Measurements from ENCODE around the gene SHD. TPM values are rescaled to one million over a fixed set of nuclear protein-coding genes. Genes with fewer than 3 reads are reported as not detected.

SHD gene, protein sequence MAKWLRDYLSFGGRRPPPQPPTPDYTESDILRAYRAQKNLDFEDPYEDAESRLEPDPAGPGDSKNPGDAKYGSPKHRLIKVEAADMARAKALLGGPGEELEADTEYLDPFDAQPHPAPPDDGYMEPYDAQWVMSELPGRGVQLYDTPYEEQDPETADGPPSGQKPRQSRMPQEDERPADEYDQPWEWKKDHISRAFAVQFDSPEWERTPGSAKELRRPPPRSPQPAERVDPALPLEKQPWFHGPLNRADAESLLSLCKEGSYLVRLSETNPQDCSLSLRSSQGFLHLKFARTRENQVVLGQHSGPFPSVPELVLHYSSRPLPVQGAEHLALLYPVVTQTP
- not detected in 2 replicates for total RNA-seq

DNA sequence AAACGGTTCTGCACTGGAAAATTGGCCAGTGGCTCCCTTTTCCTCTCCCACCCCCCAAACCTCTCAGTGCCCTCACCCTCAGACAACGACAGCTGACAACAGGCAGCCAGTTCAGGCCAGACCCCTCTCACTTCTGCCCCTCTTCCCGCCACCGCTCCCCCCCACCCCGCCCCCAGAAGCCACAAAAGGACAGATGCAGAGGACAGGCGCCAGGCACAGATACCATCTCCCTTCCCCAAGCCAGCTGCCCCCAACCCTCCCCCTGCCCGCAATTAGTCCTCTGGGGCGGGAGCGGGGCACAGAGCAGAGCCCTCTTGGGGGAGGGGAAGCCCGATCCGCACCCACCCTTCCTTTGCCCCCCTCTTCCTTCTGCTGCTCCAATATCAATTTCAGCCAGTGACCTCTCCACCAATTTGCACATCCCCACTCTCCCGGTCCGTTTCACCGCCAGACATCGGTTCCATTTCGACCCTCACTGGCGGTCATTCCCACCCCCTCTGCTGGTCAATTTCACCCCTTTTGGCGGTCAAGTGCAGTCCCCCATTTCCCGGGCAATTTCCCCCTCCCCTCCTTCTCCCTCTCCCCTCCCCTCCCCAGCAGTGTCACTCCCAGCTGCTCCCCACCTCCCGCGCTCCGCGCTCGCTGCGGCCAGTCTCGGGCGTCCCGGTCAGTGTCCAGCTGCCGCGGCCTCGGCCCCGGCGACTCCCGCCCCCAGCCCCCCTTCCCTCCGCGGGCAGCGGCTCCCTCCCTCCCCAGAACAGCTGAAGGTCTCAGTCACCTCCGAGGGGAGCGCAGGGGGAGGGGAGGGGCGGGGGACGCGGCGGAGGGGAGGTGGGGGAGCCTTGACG, at the start of gene SHD:
TSS of gene SHD (plus strand) at position 848 of the 848 bp plus-strand sequence. CDS start 798 bp downstream, outside the sequence.

DNA sequence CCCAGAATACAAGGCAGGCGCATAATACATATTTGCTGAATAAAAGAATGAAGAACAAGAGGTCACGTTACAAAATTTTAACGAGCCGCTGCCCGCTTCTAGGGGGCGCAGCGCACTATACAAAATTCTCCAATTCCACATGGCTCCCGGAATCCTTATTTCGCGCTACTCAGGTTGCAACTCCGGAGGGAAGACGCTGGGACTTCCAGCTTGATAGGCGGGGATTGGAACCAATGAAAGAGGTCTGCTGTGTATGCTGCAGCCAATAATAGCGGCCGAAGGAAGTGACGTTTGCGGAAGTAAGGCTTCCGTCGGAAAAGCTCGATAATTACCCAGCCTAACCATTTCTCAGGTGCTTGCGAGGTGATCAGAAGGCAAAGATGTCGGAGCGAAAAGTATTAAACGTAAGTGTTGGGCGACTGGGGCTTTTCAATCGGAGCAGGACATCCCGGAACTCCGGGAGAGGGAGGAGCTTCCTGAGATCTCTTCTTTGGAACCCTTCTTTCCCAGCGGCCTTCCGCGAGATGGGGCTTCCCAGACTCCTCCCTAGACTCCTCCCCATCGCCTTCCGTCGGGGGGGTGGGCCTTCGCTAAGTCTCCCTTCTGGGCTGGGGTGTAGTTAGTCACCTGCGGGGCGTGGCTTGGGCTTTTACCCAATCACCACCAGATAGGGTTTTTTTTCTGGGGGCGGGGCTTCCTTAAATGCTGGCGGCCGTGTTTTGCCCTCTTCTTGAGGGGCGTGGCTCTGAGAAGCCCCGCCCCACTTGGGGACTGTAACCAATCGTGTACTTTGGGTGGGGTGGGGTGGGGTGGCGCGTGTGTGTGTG, 32.1 kb upstream of the SHD start, which contains the start of gene YJU2:
TSS of gene YJU2 (plus strand) at position 314 of the 827 bp plus-strand sequence. CDS start at position 381, 67 bp downstream.

DNA sequence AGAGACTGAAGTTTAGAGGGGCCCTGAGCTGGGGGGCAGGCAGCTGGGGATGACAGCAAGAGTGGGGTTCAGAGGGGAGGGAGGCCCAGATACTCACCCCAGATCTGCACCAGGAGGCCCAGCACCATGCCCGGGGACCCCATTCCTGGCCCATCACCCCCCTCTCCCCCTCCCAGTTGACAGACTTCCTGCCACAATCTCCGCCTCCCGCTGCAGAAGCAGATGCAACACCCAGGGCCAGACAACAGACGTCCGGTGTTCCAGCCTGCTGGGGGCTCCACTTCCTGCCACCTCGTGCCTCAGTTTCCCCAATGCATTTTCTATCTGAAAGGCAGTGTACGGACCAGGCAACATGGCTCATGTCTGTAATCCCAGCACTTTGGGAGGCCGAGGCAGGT, 23.2 kb downstream of the SHD start, which contains the start of gene TMIGD2:
TSS of gene TMIGD2 (minus strand) at position 147 of the 398 bp plus-strand sequence. CDS start at position 143, 4 bp downstream.

DNA sequence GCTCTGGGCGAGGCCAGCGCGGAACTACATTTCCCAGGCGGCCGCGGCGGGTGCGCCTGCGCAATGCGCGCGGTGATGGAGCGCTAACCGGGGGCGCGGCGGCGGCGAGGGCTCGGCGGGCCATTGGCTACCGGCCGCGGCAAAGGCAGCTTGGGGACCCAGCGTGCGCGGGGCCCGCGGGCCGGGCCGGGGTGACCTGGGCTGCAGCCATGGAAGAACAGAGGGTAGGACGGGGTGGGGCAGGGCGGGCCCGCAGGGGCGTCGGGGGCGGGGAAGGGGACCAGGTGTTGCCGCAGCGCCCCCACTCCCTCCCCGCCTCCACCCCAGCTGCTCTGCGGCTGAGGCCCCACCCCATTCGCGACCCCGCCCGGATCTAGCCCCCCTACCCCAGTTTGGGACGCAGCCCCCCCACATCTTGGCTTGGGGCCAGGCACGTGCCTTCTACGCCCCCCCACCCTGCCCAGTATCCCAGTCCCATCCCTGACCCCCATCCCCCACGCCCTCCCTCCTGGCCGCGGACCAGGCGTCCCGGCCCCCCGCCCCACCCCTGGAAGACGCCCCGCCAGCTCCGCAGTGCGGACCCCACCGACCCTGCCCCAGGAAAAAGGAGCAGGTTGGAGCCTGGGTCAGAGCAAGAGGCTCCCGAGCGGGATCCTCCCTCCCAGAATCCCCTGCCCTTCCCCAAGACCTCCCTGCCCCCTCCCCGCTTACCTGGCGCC, 25.6 kb downstream of the SHD start, which contains the start of gene FSD1:
TSS of gene FSD1 (plus strand) at position 61 of the 719 bp plus-strand sequence. CDS start at position 210, 149 bp downstream.

DNA sequence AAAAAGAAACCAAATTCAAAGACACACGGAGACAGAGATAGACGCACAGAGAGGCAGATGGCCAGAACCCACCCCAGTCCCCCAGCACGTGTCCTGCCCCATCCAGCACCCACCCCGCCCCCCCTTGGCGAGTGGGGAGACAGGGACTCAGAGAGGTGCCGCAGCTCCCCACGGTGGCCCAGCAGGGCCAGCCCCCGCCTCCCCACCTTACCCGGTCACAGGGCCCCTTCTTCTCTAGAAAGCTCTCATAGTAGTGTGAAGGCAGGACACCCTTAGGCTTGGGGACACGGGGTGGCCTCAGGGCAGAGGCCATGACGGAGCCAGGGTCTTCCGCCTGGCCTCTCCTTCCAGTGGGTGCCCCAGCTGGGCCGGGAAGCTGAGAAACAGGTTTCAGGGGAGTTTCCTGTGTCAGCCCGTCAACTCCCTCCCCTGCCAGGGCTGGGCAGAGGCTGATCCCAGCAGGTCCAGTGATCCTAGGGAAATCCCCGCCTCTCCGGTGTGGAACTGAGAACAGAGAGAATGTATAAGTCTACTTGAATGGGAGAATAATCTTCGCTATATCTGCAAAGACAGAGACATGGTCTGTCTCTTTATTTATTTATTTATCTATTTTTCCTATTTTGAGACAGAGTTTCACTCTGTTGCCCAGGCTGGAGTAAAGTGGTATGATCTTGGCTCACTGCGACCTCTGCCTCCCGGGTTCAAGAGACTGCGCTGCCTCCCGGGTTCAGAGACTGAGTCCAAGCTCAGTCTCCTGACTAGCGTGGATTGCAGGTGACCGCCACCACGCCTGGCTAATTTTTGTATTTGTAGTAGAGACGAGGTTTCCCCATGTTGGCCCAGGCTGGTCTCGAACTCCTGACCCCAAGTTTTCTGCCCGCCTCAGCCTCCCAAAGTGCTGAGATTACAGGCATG, 59.6 kb downstream of the SHD start, which contains the start of gene STAP2:
TSS of gene STAP2 (minus strand) at position 387 of the 915 bp plus-strand sequence. CDS start at position 313, 74 bp downstream.

Other genes with a start within 250 kb of the SHD start
- gene ZBTB7A, start 212.4 kb upstream of the SHD start, total RNA-seq, result 13.1 and 17.9 TPM in 2 replicates
- gene MAP2K2, start 155.1 kb upstream of the SHD start, total RNA-seq, result 192 and 263 TPM in 2 replicates
- under 0.01 TPM in 1 of 2 replicates, not detected in the other for gene CREB3L3, start 125.6 kb upstream of the SHD start, total RNA-seq
- gene SIRT6, start 96.7 kb upstream of the SHD start, total RNA-seq, result 11.6 and 12.1 TPM in 2 replicates
- 2.4 and 4.4 TPM in 2 replicates for gene ANKRD24, start 96.6 kb upstream of the SHD start, total RNA-seq
- 0.16 TPM in 1 of 2 replicates, not detected in the other for gene EBI3, start 49.7 kb upstream of the SHD start, total RNA-seq
- gene YJU2, start 32.2 kb upstream of the SHD start, total RNA-seq, result 12.9 and 16.4 TPM in 2 replicates
- not detected in 2 replicates for gene TMIGD2, start 23.1 kb downstream of the SHD start, total RNA-seq
- 11.3 and 14.9 TPM in 2 replicates for gene FSD1, start 25.3 kb downstream of the SHD start, total RNA-seq
- 6.6 and 6.7 TPM in 2 replicates for gene STAP2, start 59.6 kb downstream of the SHD start, total RNA-seq
- gene MPND, start 64.3 kb downstream of the SHD start, total RNA-seq, result 8.2 and 8.8 TPM in 2 replicates
- 25.2 and 31.7 TPM in 2 replicates for gene SH3GL1, start 121.3 kb downstream of the SHD start, total RNA-seq
- gene CHAF1A, start 123.4 kb downstream of the SHD start, total RNA-seq, result 3.7 and 6.0 TPM in 2 replicates
- 138 and 176 TPM in 2 replicates for gene UBXN6, start 178.5 kb downstream of the SHD start, total RNA-seq
- 59.6 and 82.7 TPM in 2 replicates for gene HDGFL2, start 193.0 kb downstream of the SHD start, total RNA-seq
- gene PLIN4, start 239.2 kb downstream of the SHD start, total RNA-seq, result 0.43 and 2.5 TPM in 2 replicates